GM12872 (cell line): ENCODE data around the gene DNAJC6.

Source experiments
- TF ChIP-seq, protein P1 (sequence below): IDR thresholded peaks from 3 replicates; pipeline ENCODE4 v1.5.1; 2011; ENCODE audit warnings: low read depth, mild to moderate bottlenecking, low read length, moderate library complexity; ENCODE audit not compliant: insufficient read depth

Gene DNAJC6

DNA sequence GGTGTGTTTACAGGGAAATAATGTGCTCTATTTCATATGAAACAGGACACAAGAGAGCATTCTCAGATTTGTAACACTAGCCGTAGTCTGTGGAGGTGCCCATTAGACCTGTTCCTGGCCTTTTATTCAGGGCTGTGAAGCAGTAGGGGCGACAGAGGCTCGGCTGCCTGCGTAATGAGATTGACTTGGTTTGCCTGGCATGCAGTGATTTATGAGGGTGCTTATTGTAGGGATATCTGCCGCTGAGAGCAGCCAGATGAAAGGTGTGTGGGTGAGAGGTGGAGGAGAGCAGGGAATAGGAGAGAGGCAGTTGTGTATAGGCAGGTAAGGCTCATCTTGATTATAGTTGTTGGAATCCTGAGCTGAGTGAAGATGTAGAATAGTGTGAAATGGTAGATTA, 51.3 kb downstream of the DNAJC6 start:
- TF ChIP-seq, protein P1, sequence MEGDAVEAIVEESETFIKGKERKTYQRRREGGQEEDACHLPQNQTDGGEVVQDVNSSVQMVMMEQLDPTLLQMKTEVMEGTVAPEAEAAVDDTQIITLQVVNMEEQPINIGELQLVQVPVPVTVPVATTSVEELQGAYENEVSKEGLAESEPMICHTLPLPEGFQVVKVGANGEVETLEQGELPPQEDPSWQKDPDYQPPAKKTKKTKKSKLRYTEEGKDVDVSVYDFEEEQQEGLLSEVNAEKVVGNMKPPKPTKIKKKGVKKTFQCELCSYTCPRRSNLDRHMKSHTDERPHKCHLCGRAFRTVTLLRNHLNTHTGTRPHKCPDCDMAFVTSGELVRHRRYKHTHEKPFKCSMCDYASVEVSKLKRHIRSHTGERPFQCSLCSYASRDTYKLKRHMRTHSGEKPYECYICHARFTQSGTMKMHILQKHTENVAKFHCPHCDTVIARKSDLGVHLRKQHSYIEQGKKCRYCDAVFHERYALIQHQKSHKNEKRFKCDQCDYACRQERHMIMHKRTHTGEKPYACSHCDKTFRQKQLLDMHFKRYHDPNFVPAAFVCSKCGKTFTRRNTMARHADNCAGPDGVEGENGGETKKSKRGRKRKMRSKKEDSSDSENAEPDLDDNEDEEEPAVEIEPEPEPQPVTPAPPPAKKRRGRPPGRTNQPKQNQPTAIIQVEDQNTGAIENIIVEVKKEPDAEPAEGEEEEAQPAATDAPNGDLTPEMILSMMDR = no peak

DNA sequence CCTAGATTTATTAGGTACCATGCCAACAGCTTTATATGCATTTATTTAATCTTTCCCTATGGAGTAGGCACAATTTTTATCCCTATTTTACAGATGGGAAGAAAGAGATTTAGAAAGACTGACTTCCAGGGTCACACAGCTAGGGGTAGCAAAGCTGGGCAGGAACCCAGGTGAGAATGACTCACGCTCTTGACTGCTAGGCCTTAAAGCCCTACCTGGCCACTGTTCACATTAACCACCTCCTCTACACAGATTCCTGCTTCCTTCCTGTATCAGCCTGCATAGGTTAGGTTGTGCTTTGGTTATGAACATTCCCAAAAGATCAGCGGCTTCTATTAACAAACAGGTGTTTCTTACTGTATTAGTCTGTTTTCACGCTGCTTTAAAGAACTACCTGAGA, 53.2 kb downstream of the DNAJC6 start:
- TF ChIP-seq, protein P1 = no peak

DNA sequence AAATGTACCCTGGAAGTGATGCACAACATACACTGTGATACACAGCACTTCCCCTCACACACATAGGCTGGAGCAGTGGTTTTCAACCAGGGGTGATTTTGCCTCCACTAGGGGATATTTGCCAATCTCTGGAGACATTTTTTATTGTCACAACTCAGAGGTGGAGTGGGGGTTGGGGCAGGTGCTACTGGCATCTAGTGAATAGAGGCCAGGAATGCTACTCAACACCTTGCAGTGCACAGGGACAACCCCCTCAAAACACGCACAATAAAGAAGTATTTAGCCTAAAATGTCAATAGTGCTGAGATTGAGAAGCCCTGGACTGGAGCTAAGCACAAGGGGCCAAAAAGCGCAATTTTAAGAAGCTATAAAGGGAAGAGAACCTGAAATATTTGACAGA, 54.1 kb downstream of the DNAJC6 start:
- TF ChIP-seq, protein P1 = no peak

DNA sequence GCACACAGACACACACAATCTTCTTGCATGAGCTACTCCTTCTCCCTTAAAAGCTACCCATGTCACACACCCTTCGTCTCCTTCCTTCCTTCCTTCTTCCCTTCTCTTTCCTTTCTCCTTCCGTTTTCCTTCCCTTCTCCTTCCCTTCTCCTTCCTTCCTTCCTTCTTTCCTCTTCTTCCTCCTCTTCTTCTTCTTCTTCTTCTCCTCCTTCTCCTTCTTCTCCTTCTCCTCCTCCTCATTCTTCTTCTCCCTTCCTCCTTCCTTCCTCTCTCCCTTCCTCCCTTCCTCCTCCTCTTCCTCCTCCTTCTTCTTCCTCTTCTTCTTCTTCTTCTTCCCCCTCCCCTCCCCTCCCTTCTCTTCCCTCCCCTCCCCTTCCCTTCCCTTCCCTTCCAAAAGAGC, 59.1 kb downstream of the DNAJC6 start:
- TF ChIP-seq, protein P1 = no peak

DNA sequence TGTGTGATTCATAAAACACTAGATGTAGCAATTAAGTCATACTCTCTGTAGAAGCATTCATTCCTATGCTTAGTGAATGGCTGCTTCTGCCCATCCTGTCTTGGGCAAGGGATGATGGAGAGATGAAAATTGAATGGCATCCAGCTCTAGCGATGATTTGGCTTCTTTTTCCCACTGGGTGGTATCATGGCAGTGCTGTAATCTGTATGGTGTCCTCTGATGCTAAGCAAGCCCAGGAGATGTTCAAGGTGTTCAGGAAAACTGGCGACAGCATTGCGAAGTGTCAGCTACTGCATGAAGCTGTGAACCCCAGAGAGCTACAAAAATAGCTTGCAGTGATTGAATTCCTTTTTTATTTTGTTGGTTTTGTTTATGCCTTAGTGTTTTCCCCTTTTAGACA, 62.2 kb downstream of the DNAJC6 start:
- TF ChIP-seq, protein P1 = no peak

DNA sequence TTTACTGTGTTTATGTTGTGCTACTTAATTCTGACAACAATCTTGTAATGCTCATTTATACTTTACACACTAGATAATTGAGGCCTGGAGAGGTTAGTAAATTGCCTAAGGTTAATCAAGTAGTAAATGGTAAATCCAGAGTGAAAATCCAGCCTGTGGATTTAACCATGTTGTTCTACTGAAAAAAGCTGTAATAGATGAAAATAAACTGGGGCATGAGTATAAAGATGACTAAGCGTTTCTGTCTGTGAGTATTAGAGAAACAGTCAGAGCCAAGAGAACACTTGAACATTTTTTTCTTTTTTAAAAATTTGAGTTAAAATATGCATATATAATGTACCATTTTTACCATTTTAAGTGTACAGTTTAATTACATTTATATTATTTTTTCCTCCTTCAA, 63.2 kb downstream of the DNAJC6 start:
- TF ChIP-seq, protein P1 = no peak

DNA sequence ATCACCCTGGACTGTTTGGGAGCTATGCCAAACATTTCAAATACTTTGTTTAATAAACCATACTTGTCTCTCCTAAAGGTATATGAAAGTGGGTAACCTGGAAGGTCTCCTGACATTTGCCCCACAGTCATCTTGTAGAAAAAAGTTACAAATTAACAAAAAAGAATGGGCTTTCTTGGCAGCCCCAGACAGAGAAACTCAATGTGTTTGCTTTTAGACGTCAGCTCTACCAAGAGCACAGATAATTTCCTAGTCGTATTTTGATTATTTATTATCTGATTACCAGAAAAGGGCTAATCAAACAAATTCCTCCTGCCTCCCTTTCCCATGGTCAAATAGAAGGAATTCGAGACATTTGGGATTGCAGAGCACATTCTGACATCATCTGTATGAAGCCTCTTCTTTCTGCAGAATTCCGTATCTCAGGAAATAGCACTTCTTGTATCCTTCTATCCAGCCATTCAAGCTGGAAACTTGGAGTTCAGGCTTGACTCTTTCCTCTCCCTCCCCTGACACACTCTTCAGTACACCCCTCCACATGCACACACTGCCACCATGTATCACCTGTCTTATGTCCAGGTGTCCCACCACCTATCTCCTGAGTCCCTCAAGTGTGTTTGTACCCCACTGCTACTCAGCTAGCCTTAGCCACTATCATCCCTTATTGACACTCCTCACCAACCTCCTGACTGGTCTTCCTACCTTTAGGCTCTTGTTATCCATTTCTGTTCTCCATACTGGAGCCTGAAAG, 68.3 kb downstream of the DNAJC6 start:
- TF ChIP-seq, protein P1 = no peak
